Tibial artery (tissue), 4 donors: ENCODE results near the gene CCDC27.

Source experiments
- DNase-seq, 2 donors: peaks; one replicate each; pipeline ENCODE4 v3.0.0-alpha.2; 2019
- H3K27ac ChIP-seq, 2 donors: fragments of 200-600 bp; sonication (generic) in 1 of 2; 1 replicate in 1 of 2; 2 replicates in 1 of 2; pipeline ENCODE4 v1.5.1; 2018 to 2019; ENCODE audit warnings: mild to moderate bottlenecking in 1 of 2
- H3K27me3 ChIP-seq, 2 donors: fragments of 200-600 bp; sonication (generic) in 1 of 2; one replicate each; pipeline versions ENCODE4 v1.5.1 to v1.6.0; 2016 to 2019
- H3K36me3 ChIP-seq, 3 donors: fragments of 200-600 bp; sonication (generic) in 2 of 3; one replicate each; pipeline ENCODE4 v1.5.1; 2016 to 2019; ENCODE audit warnings: mild to moderate bottlenecking in 2 of 3
- H3K4me1 ChIP-seq, 4 donors: fragments of 200-600 bp; sonication (generic) in 2 of 4; 1 replicate in 3 of 4; 2 replicates in 1 of 4; pipeline ENCODE4 v1.5.1; 2016 to 2019
- H3K4me3 ChIP-seq, 2 donors: fragments of 200-600 bp; sonication (generic) in 1 of 2; 1 replicate in 1 of 2; 2 replicates in 1 of 2; pipeline ENCODE4 v1.5.1; 2018 to 2019; ENCODE audit warnings: mild to moderate bottlenecking in 2 of 2
- H3K9me3 ChIP-seq, 3 donors: fragments of 200-600 bp; sonication (generic) in 1 of 3; one replicate each; pipeline ENCODE4 v1.5.1; 2016 to 2019
- CTCF ChIP-seq, 2 experiments: fragments of 200-600 bp in 1 of 2; fragments of 450-650 bp in 1 of 2; IDR thresholded peaks; one replicate each; pipeline ENCODE4 v1.5.1; 2017 to 2019; ENCODE audit warnings: antibody characterized with exemption in 2 of 2, mild to moderate bottlenecking in 1 of 2, moderate library complexity in 1 of 2
- intact Hi-C: fragments of 100-400 bp; cut with DNase I; formaldehyde crosslinking; loops from one replicate; pipeline ENCODE4 v1.15.0; 2023; ENCODE audit warnings: low total_unique reads

The CCDC27 gene

GRCh38 chr1:3744646-3745045 lies 7.6 kb upstream of the CCDC27 start:
- no peak for TF ChIP-seq CTCF (IDR thresholded peaks at IDR 0.05)
- intact Hi-C loops, result loop anchor here (10.0 kb wide), 1 partner anchor 60 kb away; no protein-coding TSS in a partner anchor
- Histone ChIP-seq H3K36me3 (peaks cover 18 to 61% (median 36%) of the 10 kb centered on the region in 3 donors), H3K27ac (no peak overlapping the region), H3K9me3 (no peaks in the 10 kb centered on the region), H3K27me3 (no peaks in the 10 kb centered on the region), H3K4me1 (peaks cover 0 to 36% (median 21%) of the 10 kb centered on the region in 4 donors), H3K4me3 (no peak overlapping the region)
- DNase-seq, result no peak

- no peak for DNase-seq
- H3K36me3 ChIP-seq, result peaks cover 16 to 57% (median 32%) of the 10 kb centered on the region in 3 donors
- H3K4me3 ChIP-seq, result no peak overlapping the region
- no peaks in the 10 kb centered on the region for H3K27me3 ChIP-seq
- H3K9me3 ChIP-seq, result no peaks in the 10 kb centered on the region
- peaks cover 0 to 36% (median 21%) of the 10 kb centered on the region in 4 donors for H3K4me1 ChIP-seq
- no peak overlapping the region for H3K27ac ChIP-seq
- intact Hi-C loops, result loop anchor here (10.0 kb wide), 1 partner anchor 60 kb away; no protein-coding TSS in a partner anchor
- no peak for TF ChIP-seq CTCF (IDR thresholded peaks at IDR 0.05)
Observed at GRCh38 chr1:3745071-3745470, 7.2 kb upstream of the CCDC27 start.

- intact Hi-C loops, result loop anchor here (10.0 kb wide), 1 partner anchor 59 kb away; no protein-coding TSS in a partner anchor
- no peak for DNase-seq
- H3K27ac ChIP-seq, result peak overlapping the region in 1 of 2 donors; percentile 75
- H3K36me3 ChIP-seq, result peaks cover 9 to 50% (median 24%) of the 10 kb centered on the region in 3 donors
- H3K4me1 ChIP-seq, result peaks cover 0 to 36% (median 21%) of the 10 kb centered on the region in 4 donors
- H3K4me3 ChIP-seq, result peak overlapping the region; percentile 63 to 96
- no peaks in the 10 kb centered on the region for H3K27me3 ChIP-seq
- no peak for TF ChIP-seq CTCF (IDR thresholded peaks at IDR 0.05)
- H3K9me3 ChIP-seq, result no peaks in the 10 kb centered on the region
Observed at GRCh38 chr1:3745590-3746381, 6.5 kb upstream of the CCDC27 start.

- peaks cover 0 to 36% (median 21%) of the 10 kb centered on the region in 4 donors for H3K4me1 ChIP-seq
- peak overlapping the region; percentile 75 to 81 for H3K27ac ChIP-seq
- peak overlapping the region; percentile 63 to 96 for H3K4me3 ChIP-seq
- DNase-seq, result no peak
- peaks cover 0 to 4% of the 10 kb centered on the region in 2 donors for H3K27me3 ChIP-seq
- TF ChIP-seq CTCF (IDR thresholded peaks at IDR 0.05), result no peak
- H3K9me3 ChIP-seq, result no peaks in the 10 kb centered on the region
- peaks cover 9 to 43% (median 19%) of the 10 kb centered on the region in 3 donors for H3K36me3 ChIP-seq
- intact Hi-C loops, result loop anchor here (10.0 kb wide), 1 partner anchor 58 kb away; no protein-coding TSS in a partner anchor
Observed at GRCh38 chr1:3746389-3746829, 5.8 kb upstream of the CCDC27 start.

GRCh38 chr1:3746830-3747521 lies 5.3 kb upstream of the CCDC27 start:
- Histone ChIP-seq H3K4me3 (peak overlapping the region; percentile 63 to 96), H3K27me3 (peaks cover 0 to 8% of the 10 kb centered on the region in 2 donors), H3K4me1 (peaks cover 0 to 36% (median 21%) of the 10 kb centered on the region in 4 donors), H3K27ac (peak overlapping the region; percentile 75 to 81), H3K36me3 (peaks cover 5 to 38% (median 14%) of the 10 kb centered on the region in 3 donors), H3K9me3 (no peaks in the 10 kb centered on the region)
- intact Hi-C loops, result loop anchor here (10.0 kb wide), 1 partner anchor 58 kb away; no protein-coding TSS in a partner anchor
- no peak for TF ChIP-seq CTCF (IDR thresholded peaks at IDR 0.05)
- DNase-seq, result peak; percentile 86 to 92
